Uterus (tissue), 4 donors: ENCODE results near the gene ZBTB47. TPM values are rescaled to one million over a fixed set of nuclear protein-coding genes. Genes with fewer than 3 reads are reported as not detected.

ENCODE experiments used
- DNase-seq, 2 donors: peaks; one replicate each; pipeline ENCODE4 v3.0.0-alpha.2; 2019 to 2020
- H3K27ac ChIP-seq, 2 donors: fragments of 200-600 bp; sonication (generic); 1 replicate in 1 of 2; 2 replicates in 1 of 2; pipeline ENCODE4 v1.5.1; 2016 to 2018
- H3K27me3 ChIP-seq, 2 donors: fragments of 200-600 bp; sonication (generic); one replicate each; pipeline ENCODE4 v1.5.1; 2018 to 2019; ENCODE audit warnings: control low read depth in 1 of 2
- H3K36me3 ChIP-seq, 2 donors: fragments of 200-600 bp; sonication (generic); one replicate each; pipeline ENCODE4 v1.5.1; 2019; ENCODE audit warnings: control low read depth in 1 of 2
- H3K4me1 ChIP-seq, 2 donors: fragments of 200-600 bp; sonication (generic); one replicate each; pipeline ENCODE4 v1.5.1; 2018 to 2019; ENCODE audit warnings: control low read depth in 1 of 2
- H3K4me3 ChIP-seq, 2 donors: fragments of 200-600 bp; sonication (generic); 1 replicate in 1 of 2; 2 replicates in 1 of 2; pipeline ENCODE4 v1.5.1; 2018 to 2019; ENCODE audit warnings: mild to moderate bottlenecking in 1 of 2
- H3K9me3 ChIP-seq, 2 donors: fragments of 200-600 bp; sonication (generic); one replicate each; pipeline ENCODE4 v1.5.1; 2019; ENCODE audit warnings: control low read depth in 1 of 2
- POLR2A ChIP-seq, 2 donors: fragments of 450-650 bp; IDR thresholded peaks; one replicate each; pipeline ENCODE4 v1.6.1; 2016; ENCODE audit warnings: antibody characterized with exemption in 2 of 2, mild to moderate bottlenecking in 1 of 2, moderate library complexity in 1 of 2
- intact Hi-C: fragments of 100-400 bp; cut with DNase I; formaldehyde crosslinking; loops from one replicate; pipeline ENCODE4 v1.15.1; 2023; ENCODE audit warnings: low total_unique reads
- total RNA-seq, 4 donors: library from RNA; depleted of rRNA in 3 of 4; stranded (reverse); fragments of >200 nt in 3 of 4; gene quantifications; one replicate each; pipeline versions ENCODE4 v1.1.0 to v1.2.4, GENCODE V29; 2014 to 2023
- TF ChIP-seq, protein P1 (sequence below), 4 experiments: fragments of 200-600 bp in 2 of 4; fragments of 450-650 bp in 2 of 4; sonication (generic) in 2 of 4; IDR thresholded peaks; one replicate each; pipeline ENCODE4 v1.5.1; 2016 to 2019; ENCODE audit warnings: antibody characterized with exemption in 4 of 4, mild to moderate bottlenecking in 2 of 4, moderate library complexity in 1 of 4
- donor health status: DM: yes; HTN: yes; CAD: no.

Gene ZBTB47
- total RNA-seq, 4 donors from 2014 or later: 29.1 to 44.7 (median 32.1) TPM

DNA sequence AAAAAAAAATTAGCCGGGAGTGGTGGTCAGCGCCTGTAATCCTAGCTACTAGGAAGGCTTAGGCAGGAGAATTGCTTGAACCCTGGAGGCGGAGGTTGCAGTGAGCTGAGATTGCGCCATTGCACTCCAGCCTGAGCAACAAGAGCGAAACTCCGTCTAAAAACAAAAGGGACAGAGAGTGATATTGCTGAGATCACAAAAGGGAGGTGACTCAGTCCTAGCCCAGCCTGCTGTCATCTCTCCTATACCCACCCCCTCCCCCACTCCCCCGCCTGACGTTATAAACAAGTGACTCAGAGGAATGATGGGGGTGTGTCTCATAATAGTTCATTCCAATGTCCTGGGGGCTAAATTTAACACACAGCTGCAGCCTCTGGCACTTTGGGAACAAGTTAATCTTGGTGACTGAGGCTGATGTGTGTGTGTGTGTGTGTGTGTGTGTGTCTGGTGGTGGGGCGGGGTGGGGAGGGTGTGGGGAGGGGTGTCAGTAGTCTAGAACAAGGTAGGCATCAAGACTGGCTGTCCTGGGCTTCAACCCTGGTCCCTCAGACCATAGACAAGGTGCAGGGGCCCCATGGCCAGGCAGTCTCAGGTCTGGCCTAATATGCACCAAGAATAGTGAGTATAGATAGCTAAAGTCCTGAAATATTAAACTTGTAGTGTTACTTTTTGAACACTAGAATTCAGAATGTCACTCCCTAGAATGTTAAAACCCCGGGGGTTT is 30.5 kb downstream of the ZBTB47 start:
- TF ChIP-seq, protein P1, sequence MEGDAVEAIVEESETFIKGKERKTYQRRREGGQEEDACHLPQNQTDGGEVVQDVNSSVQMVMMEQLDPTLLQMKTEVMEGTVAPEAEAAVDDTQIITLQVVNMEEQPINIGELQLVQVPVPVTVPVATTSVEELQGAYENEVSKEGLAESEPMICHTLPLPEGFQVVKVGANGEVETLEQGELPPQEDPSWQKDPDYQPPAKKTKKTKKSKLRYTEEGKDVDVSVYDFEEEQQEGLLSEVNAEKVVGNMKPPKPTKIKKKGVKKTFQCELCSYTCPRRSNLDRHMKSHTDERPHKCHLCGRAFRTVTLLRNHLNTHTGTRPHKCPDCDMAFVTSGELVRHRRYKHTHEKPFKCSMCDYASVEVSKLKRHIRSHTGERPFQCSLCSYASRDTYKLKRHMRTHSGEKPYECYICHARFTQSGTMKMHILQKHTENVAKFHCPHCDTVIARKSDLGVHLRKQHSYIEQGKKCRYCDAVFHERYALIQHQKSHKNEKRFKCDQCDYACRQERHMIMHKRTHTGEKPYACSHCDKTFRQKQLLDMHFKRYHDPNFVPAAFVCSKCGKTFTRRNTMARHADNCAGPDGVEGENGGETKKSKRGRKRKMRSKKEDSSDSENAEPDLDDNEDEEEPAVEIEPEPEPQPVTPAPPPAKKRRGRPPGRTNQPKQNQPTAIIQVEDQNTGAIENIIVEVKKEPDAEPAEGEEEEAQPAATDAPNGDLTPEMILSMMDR (IDR thresholded peaks at IDR 0.05): no peak
- TF ChIP-seq POLR2A (IDR thresholded peaks at IDR 0.05): no peak
- no peaks in the 10 kb centered on the region for H3K9me3 ChIP-seq
- no peaks in the 10 kb centered on the region for H3K27me3 ChIP-seq
- H3K27ac ChIP-seq: peak overlapping the region; percentile 55 to 69
- peak; percentile 59 to 88 for DNase-seq
- H3K36me3 ChIP-seq: no peaks in the 10 kb centered on the region
- intact Hi-C loops: no loop called here
- H3K4me1 ChIP-seq: peaks cover 0 to 8% of the 10 kb centered on the region in 2 donors
- no peak overlapping the region for H3K4me3 ChIP-seq

DNA sequence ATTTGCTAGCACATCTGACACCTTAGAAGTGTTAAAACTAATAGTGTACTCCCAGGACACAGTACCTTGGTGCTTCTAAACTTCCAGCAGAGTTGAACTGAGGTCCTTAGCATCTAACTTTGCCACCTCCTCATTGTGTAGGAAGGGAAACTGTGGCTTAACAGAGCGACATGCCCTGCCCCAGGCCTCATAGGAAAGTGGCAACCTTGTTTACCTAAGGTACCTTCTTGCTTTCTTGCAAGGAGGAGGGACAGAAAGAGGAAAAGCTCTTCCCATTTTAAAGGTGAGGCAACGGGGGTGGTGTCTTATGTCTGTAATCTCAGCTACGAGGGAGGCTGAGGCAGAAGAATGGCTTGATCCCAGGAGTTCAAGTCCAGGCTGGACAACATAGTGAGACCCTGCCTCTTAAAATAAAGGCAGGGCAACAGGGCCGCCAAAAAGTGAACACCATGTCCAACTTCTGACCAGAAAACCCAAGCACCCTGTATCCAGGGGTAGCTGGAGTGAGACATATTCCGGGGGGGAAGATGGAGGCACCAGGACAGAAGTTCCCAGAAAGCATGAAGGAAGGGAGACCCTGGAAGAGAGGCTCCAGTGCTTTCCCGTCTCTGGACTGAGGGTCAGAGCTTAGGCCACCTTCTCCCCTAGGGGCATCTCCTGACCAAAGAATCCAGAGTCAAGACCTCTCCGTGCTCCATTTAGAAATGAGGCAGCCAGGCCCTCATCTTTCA is 31.3 kb downstream of the ZBTB47 start:
- Histone ChIP-seq H3K4me3 (no peak overlapping the region), H3K4me1 (peaks cover 0 to 8% of the 10 kb centered on the region in 2 donors), H3K27me3 (no peaks in the 10 kb centered on the region), H3K36me3 (no peaks in the 10 kb centered on the region), H3K27ac (peak overlapping the region; percentile 36 to 52), H3K9me3 (no peaks in the 10 kb centered on the region)
- DNase-seq: peak in 1 of 2 donors; percentile 6
- intact Hi-C loops: no loop called here
- TF ChIP-seq POLR2A (IDR thresholded peaks at IDR 0.05): no peak
- TF ChIP-seq, protein P1 (IDR thresholded peaks at IDR 0.05): no peak

DNA sequence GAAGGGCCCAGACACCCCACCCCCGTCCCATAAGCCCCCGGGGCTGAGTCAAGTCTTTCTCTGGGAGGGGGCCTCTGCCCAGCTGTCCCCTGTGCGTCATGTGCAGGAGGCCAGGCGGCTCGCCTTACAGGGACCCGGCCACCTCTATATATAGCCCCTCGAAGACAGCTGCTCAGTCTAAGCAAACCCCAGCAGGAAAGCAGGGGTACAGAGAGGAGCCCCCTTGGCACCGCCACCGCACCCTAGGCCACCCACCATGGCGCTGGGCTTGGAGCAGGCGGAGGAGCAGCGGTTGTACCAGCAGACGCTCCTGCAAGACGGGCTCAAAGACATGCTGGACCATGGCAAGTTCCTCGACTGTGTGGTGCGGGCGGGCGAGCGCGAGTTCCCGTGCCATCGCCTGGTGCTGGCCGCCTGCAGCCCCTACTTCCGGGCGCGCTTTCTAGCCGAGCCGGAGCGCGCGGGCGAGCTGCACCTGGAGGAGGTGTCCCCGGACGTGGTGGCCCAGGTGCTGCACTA is 31.9 kb downstream of the ZBTB47 start, which contains the start of gene KLHL40:
TSS of gene KLHL40 (plus strand) at position 175 of the 519 bp plus-strand sequence. CDS start at position 257, 82 bp downstream.
- intact Hi-C loops: no loop called here

DNA sequence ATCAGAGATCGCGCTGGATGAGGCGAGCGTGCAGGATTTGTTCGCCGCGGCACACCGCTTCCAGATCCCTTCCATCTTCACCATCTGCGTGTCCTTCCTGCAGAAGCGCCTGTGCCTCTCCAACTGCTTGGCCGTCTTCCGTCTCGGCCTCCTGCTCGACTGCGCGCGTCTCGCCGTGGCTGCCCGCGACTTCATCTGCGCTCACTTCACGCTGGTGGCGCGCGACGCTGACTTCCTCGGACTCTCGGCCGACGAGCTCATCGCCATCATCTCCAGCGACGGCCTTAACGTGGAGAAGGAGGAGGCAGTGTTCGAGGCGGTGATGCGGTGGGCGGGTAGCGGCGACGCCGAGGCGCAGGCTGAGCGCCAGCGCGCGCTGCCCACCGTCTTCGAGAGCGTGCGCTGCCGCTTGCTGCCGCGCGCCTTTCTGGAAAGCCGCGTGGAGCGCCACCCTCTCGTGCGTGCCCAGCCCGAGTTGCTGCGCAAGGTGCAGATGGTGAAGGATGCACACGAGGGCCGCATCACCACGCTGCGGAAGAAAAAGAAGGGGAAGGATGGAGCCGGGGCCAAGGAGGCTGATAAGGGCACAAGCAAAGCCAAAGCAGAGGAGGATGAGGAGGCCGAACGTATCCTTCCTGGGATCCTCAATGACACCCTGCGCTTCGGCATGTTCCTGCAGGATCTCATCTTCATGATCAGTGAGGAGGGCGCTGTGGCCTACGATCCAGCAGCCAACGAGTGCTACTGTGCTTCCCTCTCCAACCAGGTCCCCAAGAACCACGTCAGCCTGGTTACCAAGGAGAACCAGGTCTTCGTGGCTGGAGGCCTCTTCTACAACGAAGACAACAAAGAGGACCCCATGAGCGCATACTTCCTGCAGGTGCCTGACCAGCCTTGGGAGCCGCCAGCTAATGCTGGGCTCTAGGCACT is 32.7 kb downstream of the ZBTB47 start:
- H3K27ac ChIP-seq: no peak overlapping the region
- intact Hi-C loops: no loop called here

More for the DNA sequence above, 31.9 kb downstream of the ZBTB47 start, which contains the start of gene KLHL40:
- H3K4me1 ChIP-seq: peaks cover 0 to 8% of the 10 kb centered on the region in 2 donors
- TF ChIP-seq, protein P1 (IDR thresholded peaks at IDR 0.05): no peak
- no peak for TF ChIP-seq POLR2A (IDR thresholded peaks at IDR 0.05)
- no peaks in the 10 kb centered on the region for H3K9me3 ChIP-seq
- peak in 1 of 2 donors; percentile 13 for DNase-seq
- no peaks in the 10 kb centered on the region for H3K27me3 ChIP-seq
- H3K27ac ChIP-seq: peak within 1 kb of the TSS; percentile 36 to 52
- no peaks in the 10 kb centered on the region for H3K36me3 ChIP-seq
- no peak within 1 kb of the TSS for H3K4me3 ChIP-seq

More for the DNA sequence above, 32.7 kb downstream of the ZBTB47 start:
- TF ChIP-seq POLR2A (IDR thresholded peaks at IDR 0.05): no peak
- TF ChIP-seq, protein P1 (IDR thresholded peaks at IDR 0.05): no peak
- Histone ChIP-seq H3K4me3 (no peak overlapping the region), H3K36me3 (no peaks in the 10 kb centered on the region), H3K9me3 (no peaks in the 10 kb centered on the region), H3K27me3 (no peaks in the 10 kb centered on the region), H3K4me1 (peaks cover 0 to 8% of the 10 kb centered on the region in 2 donors)
- peak in 1 of 2 donors; percentile 6 for DNase-seq
